OCI-LY3 (cell line): Measurements from ENCODE around the gene RHBDL3.
"Not testable (repeated sequence)": the region's sequence is repeated elsewhere in the genome, so short reads cannot be mapped to it uniquely, and the experiment has no call there.

Experiments
- H2AFZ ChIP-seq: fragments of 200-600, 300-600 bp; shearing (Covaris generic); 2 replicates; pipeline ENCODE4 v1.6.0; 2014; ENCODE audit warnings: antibody characterized with exemption, low read depth, low read length
- H3K27ac ChIP-seq: fragments of 200-600, 300-600 bp; sonication (generic); 2 replicates; pipeline ENCODE4 v1.5.1; 2014; ENCODE audit warnings: mild to moderate bottlenecking, low read length, moderate library complexity, mixed read lengths
- H3K27me3 ChIP-seq: fragments of 200-600, 300-600 bp; sonication (generic); 2 replicates; pipeline ENCODE4 v1.6.1; 2014; ENCODE audit warnings: low read depth, low read length, mixed read lengths
- H3K36me3 ChIP-seq: fragments of 200-600, 300-600 bp; sonication (generic); replicated peaks from 2 replicates; pipeline ENCODE3; 2014; ENCODE audit warnings: low read depth, low read length, mixed read lengths
- H3K4me1 ChIP-seq: fragments of 300-600, 200-600 bp; sonication (generic); 2 replicates; pipeline ENCODE4 v1.6.1; 2014; ENCODE audit warnings: low read length, mixed read lengths
- H3K4me2 ChIP-seq: fragments of 200-600, 300-600 bp; sonication (generic); 2 replicates; pipeline ENCODE4 v1.6.1; 2014; ENCODE audit warnings: low read length, mixed read lengths
- H3K4me3 ChIP-seq: fragments of 300-600, 200-600 bp; sonication (generic); 2 replicates; pipeline ENCODE4 v1.5.1; 2014; ENCODE audit warnings: antibody characterized with exemption, mild to moderate bottlenecking, low read length, moderate library complexity
- H3K79me2 ChIP-seq: fragments of 300-600, 200-600 bp; shearing (Covaris generic); 2 replicates; pipeline ENCODE4 v1.6.1; 2014; ENCODE audit warnings: mild to moderate bottlenecking, low read length, mixed read lengths
- H3K9ac ChIP-seq: fragments of 300-600, 200-600 bp; shearing (Covaris generic); 2 replicates; pipeline ENCODE4 v1.6.0; 2014; ENCODE audit warnings: mild to moderate bottlenecking, low read length, moderate library complexity
- H3K9me3 ChIP-seq: fragments of 200-600, 300-600 bp; shearing (Covaris generic); 2 replicates; pipeline ENCODE4 v1.6.1; 2014; ENCODE audit warnings: low read length, mixed read lengths; ENCODE audit not compliant: insufficient read depth
- H4K20me1 ChIP-seq: fragments of 200-600, 300-600 bp; sonication (generic); 2 replicates; pipeline ENCODE4 v1.6.1; 2016; ENCODE audit warnings: low read length, mixed read lengths; ENCODE audit not compliant: insufficient read depth
- EZH2phosphoT487 ChIP-seq: fragments of 200-600 bp; shearing (Covaris generic); IDR thresholded peaks from 2 replicates; pipeline ENCODE4 v1.6.1; 2018; ENCODE audit warnings: antibody characterized with exemption, mixed run types, low read depth
- TF ChIP-seq, protein P1 (sequence below): fragments of 200-600, 300-600 bp; sonication (generic); IDR thresholded peaks from 2 replicates; pipeline ENCODE4 v1.5.1; 2014; ENCODE audit warnings: antibody characterized with exemption, low read length, low read depth

Gene RHBDL3

GRCh38 chr17:32318071-32318470 is 52.4 kb downstream of the RHBDL3 start:
- H4K20me1 ChIP-seq = no peaks in the 10 kb centered on the region

GRCh38 chr17:32319548-32319905 is 53.9 kb downstream of the RHBDL3 start:
- Histone ChIP-seq H3K27me3 (peaks cover 35% of the 10 kb centered on the region), H3K27ac (no peak overlapping the region), H2AFZ (no peak overlapping the region), H3K4me2 (peak overlapping the region; percentile 46), H3K9me3 (no peaks in the 10 kb centered on the region), H3K4me3 (peak overlapping the region; percentile 64), H3K9ac (no peak overlapping the region; the same call in 1 of the 2 replicates), H3K79me2 (no peaks in the 10 kb centered on the region), H4K20me1 (no peaks in the 10 kb centered on the region), H3K4me1 (peaks cover 18% of the 10 kb centered on the region), H3K36me3 (no peaks in the 10 kb centered on the region)
- TF ChIP-seq EZH2phosphoT487 = no peak
- TF ChIP-seq, protein P1, sequence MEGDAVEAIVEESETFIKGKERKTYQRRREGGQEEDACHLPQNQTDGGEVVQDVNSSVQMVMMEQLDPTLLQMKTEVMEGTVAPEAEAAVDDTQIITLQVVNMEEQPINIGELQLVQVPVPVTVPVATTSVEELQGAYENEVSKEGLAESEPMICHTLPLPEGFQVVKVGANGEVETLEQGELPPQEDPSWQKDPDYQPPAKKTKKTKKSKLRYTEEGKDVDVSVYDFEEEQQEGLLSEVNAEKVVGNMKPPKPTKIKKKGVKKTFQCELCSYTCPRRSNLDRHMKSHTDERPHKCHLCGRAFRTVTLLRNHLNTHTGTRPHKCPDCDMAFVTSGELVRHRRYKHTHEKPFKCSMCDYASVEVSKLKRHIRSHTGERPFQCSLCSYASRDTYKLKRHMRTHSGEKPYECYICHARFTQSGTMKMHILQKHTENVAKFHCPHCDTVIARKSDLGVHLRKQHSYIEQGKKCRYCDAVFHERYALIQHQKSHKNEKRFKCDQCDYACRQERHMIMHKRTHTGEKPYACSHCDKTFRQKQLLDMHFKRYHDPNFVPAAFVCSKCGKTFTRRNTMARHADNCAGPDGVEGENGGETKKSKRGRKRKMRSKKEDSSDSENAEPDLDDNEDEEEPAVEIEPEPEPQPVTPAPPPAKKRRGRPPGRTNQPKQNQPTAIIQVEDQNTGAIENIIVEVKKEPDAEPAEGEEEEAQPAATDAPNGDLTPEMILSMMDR = peak; percentile 96

More at GRCh38 chr17:32318071-32318470, 52.4 kb downstream of the RHBDL3 start:
- no peak overlapping the region for H2AFZ ChIP-seq
- H3K4me3 ChIP-seq = no peak overlapping the region
- no peaks in the 10 kb centered on the region for H3K36me3 ChIP-seq
- H3K9ac ChIP-seq = no peak overlapping the region
- H3K4me1 ChIP-seq = peaks cover 7% of the 10 kb centered on the region
- TF ChIP-seq, protein P1 = no peak
- TF ChIP-seq EZH2phosphoT487 = no peak
- no peak overlapping the region for H3K27ac ChIP-seq
- no peaks in the 10 kb centered on the region for H3K79me2 ChIP-seq
- no peak overlapping the region for H3K4me2 ChIP-seq
- no peaks in the 10 kb centered on the region for H3K9me3 ChIP-seq
- H3K27me3 ChIP-seq = peaks cover 35% of the 10 kb centered on the region

- not testable (repeated sequence) for H3K4me3 ChIP-seq, H3K36me3 ChIP-seq, H3K9ac ChIP-seq, H2AFZ ChIP-seq, H4K20me1 ChIP-seq, H3K9me3 ChIP-seq, H3K4me2 ChIP-seq, H3K27ac ChIP-seq, H3K79me2 ChIP-seq
- H3K4me1 ChIP-seq = peaks cover 19% of the 10 kb centered on the region
- H3K27me3 ChIP-seq = peaks cover 31% of the 10 kb centered on the region
These were observed 54.4 kb downstream of the RHBDL3 start for GRCh38 chr17:32320080-32320479.

DNA sequence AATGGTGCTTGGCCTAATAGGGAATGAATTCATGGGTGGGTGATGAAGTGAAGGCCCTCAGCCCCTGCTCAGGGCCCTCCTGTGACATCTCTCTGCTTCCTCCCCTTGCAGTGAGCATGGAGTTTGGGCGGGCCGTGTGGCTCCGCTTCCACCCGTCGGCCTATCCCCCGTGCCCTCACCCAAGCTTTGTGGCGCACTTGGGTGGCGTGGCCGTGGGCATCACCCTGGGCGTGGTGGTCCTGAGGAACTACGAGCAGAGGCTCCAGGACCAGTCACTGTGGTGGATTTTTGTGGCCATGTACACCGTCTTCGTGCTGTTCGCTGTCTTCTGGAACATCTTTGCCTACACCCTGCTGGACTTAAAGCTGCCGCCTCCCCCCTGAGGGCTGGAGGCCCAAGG is 55.2 kb downstream of the RHBDL3 start:
- Histone ChIP-seq H3K4me1 (peaks cover 19% of the 10 kb centered on the region), H3K4me2 (no peak overlapping the region)

More for the DNA sequence above, 55.2 kb downstream of the RHBDL3 start:
- no peak for TF ChIP-seq EZH2phosphoT487
- TF ChIP-seq, protein P1 = no peak
- H3K4me3 ChIP-seq = no peak overlapping the region
- H3K36me3 ChIP-seq = no peaks in the 10 kb centered on the region
- no peaks in the 10 kb centered on the region for H3K9me3 ChIP-seq
- peaks cover 23% of the 10 kb centered on the region for H3K27me3 ChIP-seq
- no peak overlapping the region for H3K9ac ChIP-seq
- H2AFZ ChIP-seq = no peak overlapping the region
- H4K20me1 ChIP-seq = no peaks in the 10 kb centered on the region
- H3K79me2 ChIP-seq = no peaks in the 10 kb centered on the region
- H3K27ac ChIP-seq = no peak overlapping the region
